Stimulated activated CD8-positive, alpha-beta memory T cell treated with anti-CD3 and anti-CD28 coated beads, Interleukin-12 subunit alpha, Interleukin-12 subunit beta, amount 100 ng/mL, for 4 hours (primary cell): ENCODE measurements around the gene C1QTNF1.

ENCODE experiments used
- DNase-seq: peaks from one replicate; pipeline ENCODE4 v3.0.0-alpha.2; 2020; ENCODE audit warnings: low read depth

The C1QTNF1 gene

DNA sequence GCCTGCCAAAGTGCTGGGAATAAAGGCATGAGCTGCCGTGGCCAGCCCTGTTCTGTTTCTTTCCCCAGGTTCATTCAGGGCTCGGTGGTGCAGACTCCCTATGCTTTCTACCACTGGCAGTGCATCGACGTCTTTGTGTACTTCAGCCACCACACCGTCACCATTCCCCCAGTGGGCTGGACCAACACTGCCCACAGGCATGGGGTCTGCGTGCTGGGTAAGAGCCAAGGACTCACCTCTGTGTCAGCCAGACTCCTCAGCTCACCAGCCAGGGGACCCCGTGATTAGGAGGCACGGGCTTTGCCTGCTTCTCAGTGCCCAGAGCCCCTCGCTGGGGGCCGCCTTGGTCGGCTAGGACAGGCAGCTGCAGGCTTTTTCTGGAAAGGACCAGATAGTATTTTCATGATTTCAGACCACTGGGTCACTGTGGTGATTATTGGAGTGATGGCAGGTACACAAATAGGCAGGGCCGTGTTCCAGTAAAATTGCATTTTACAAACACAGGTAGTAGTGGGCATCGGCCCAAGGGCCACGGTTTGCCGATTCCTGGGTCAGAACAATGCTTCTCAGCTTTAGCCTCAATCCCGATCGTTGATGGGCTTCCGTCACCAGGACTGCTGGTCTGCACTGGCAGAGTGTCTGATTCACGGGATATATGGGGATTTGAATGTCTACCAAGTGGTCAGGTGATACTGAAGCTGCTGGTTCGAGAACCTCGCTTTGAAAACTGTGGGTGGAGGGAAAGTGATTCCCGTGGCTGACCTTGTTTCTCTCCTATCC is 55.6 kb downstream of the C1QTNF1 start:
- no peak for DNase-seq

DNA sequence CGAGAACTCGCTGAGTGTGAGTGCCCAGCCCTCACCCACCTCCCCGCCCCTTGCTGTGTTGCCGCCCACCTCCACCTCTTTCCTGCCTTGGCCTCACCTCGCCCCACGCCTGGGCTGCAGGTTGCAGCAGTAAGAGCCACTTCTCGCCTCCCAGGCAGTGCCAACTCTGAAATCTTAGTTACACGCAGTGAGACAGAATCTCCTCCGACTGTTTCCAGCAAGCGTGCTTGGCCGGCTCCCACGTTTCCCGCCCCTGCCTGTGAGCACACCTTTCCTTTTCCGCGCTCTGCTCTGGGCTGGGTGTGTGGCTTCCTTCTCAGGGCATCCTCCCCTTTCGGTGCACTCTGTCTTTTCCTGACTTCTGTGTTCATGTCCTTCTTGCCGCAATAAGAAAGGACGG is 56.4 kb downstream of the C1QTNF1 start:
- no peak for DNase-seq

DNA sequence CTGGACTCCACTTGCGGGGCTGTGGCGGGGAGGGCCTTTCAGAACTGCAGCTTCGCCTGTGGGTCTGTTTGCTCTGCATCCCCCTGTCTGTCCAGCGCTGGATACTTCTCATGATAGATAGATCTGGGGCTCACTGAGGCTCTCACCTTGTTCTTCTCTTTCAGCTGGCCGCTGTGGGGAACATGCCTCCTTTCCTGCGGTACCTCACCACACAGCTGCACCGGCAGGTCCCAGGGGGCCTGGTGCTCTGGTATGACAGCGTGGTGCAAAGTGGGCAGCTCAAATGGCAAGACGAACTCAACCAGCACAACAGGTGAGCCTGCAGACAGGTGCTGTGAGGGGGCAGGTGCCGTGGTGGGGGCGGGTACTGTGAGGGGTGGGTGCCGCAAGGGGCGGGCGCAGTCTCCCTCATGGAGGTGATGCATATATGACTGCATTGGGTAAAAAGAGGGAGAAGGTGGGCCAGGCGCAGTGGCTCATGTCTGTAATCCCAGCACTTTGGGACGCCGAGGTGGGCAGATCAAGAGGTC is 56.9 kb downstream of the C1QTNF1 start:
- DNase-seq = no peak

DNA sequence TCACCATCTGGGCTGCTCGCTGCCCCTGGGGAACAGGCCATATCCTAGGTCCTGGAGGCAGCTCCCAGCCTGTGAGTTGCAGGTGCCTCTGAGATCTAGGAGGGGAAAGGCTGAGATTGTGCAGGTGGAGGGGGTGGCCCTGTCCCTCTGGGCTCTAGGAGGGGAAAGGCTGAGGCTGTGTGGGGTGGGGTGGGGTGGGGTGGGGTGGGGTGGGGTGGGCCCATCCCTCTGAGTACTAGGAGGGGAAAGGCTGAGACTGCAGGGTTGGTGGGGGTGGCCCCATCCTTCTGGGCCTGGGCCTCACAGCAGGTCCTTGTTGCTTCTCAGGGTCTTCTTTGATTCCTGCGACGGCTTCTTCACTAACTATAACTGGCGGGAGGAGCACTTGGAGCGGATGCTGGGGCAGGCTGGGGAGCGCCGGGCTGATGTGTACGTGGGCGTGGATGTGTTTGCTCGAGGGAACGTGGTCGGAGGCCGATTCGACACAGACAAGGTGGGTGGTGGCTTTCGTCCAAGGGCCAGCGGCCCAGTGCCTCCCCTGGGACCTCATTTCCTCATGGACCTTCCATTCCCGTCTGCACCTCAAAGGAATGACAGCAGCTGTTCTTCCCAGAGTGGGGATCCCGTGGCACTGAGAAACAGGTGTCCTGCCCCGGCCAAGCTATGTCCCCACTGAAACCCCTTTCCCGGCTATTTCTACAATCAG is 57.8 kb downstream of the C1QTNF1 start:
- DNase-seq = no peak

DNA sequence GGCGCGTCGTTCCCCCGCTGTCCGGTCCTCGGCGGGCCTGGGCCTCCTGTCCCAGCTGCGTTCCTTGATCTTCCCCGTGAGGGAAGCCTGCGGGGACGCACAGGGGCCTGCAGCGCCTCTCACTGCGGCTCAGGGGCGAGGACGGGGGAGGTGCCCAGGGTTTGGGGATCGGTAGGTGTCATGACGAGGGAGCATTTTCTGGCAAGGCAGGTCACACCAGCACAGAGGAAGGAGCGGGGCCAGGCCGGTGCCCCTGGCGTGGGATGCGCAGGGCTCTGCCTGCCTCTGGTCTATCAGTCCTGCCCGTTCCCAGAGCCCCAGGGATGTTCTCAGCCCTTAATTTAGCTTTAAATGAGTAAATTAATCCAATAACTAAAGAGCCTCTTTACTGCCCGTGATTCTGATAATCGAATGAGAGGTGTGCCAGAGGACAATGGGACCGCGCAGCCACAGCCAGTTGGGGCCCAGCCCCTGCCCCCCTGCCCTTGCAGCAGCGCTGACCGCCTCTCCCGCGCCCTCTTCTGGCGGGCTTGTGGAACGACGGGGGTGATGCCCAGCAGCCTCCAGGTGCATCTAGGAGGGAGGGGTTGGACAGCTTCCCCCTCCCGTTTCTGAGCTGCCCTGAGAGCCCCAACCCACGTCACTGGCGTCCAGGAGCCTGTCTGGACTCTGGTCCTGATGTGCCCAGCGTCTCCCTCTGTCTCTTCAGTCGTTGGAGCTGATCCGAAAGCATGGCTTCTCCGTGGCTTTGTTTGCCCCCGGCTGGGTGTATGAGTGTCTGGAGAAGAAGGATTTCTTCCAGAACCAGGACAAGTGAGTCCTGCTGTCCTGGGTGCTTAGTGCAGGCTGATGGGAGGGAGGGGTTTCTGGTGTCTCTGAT is 58.6 kb downstream of the C1QTNF1 start:
- no peak for DNase-seq

DNA sequence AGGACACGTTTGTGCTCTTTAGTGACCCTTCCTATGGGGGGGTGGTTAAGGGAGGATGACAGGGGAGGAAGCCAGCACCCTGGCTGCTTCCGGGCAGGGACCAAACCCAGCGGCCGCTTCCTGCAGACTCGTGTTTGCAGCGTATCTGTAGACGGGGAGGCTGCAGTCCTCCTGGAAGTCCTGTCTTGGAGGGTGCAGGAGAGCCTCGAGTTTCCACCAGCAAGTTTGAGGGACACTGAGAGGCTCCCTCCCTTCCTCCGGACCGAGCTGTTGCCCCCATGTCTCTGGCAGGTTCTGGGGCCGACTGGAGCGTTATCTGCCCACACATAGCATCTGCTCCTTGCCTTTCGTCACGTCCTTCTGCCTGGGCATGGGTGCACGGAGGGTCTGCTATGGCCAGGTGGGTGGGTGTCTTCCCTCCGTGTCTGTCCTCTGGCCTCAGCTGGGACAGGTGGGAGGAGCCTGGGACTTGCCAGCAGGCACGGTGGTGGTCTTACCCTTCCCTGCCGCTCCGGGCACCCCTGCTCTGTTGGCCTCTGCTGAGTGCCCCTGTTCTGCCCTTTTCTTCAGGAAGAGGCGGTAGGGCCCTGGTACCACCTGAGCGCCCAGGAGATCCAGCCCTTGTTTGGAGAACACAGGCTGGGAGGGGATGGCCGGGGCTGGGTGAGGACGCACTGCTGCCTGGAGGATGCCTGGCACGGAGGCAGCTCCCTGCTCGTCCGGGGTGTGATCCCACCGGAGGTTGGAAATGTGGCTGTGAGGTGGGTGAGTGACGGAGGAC is 59.4 kb downstream of the C1QTNF1 start:
- DNase-seq = no peak

DNA sequence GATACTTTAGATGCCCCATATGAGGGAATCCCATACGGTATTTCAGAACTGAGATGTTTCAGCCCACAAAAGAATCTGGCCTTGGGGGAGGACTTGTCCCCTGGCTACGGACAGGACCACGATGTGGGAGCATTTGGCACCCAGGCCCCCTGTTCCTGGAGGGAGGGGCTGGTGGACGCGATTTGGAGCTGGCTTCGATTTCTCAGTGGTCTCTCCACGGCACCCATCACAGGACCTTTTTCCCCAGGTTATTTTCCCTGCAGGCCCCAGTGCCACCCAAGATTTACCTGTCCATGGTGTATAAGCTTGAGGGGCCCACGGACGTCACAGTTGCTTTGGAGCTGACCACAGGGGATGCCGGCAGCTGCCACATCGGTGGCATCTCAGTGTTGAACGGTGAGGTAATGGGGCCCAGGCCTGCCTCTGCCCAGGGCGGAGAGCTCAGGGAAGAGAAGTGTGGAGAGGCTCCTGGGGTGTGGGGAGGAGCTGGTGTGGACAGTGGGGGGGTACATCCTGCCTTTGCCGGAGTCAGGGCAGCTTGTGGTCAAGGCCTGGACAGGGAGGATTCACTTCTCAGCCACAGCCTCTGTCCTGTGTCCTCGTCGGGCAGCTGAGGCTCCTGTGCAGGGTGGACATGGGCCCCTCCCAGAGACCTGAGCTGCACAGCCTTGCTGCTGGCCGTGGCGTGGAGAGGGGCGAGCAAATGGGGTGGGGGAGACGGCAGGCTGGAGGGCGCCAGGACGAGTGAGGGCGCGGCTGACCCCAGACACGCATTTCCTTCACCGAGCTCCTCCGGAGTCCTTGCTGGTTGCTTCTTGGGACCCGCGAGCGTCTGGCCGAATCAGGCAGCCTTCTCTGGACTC is 60.6 kb downstream of the C1QTNF1 start:
- no peak for DNase-seq

DNA sequence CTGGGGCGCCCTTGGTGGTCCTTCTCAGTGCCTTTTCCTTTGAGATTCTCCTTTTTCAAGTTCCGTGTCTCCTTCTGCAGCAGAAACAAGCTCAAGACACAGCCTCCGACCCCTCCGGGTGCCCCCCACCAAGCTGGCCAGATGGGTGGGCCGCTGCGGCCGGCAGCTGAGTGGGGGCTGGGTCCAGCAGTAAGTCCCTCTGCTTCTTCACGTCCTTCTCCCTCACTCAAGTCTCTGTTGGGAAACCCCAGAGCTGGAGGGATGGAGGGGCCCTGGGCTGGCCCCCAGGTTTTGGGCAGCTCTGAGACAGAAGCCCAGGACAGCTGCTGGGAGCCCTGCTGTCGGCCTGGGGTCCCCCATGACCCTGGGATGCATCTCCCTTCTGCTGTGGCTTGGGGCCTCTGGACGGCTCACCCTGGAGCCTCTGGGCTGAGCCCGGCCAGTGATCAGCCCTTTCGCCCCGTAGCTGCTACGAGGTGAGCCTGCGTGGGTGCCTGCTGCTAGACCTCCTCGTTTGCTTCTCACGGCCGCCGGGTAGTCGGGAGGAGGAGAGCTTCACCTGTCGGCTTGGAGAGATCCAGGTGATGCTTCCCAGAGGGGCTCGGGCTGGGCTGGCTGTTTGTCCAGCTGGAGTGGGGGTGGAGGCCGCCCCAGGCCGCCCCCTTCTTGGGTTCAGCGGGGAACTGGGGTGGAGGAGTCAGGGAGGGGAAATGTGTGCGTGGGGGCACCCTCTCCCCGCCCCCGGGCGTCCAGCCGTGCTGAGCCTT is 61.4 kb downstream of the C1QTNF1 start:
- DNase-seq = no peak

DNA sequence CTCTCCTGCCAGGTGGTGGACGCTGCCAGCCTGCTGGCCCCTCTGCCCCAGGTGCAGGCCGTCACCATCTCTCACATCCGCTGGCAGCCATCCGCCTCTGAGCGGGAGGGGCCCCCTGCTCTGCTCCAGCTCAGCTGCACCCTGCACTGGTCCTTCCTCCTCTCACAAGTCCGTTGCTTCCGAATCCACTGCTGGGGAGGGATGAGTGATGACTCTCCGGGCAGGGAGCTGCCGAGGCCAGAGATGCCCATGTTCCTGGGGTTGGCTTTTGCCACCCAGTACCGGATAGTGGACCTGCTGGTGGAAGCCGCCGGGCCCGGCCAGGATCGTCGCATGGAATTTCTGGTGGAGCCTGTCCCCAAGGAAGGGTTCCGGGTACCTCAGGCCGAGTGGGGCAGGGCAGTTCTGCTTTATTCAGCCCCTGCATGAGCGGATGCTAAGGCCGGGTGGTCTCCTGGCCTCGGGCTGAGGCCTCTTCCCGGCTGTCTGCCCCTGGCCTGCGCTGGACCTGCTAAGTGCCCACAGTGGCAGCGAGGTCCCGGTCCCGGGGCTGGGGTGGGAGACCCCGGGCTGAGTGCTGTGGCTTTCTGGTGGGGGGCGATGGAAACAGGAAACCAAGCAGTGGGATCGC is 62.1 kb downstream of the C1QTNF1 start:
- DNase-seq = no peak

DNA sequence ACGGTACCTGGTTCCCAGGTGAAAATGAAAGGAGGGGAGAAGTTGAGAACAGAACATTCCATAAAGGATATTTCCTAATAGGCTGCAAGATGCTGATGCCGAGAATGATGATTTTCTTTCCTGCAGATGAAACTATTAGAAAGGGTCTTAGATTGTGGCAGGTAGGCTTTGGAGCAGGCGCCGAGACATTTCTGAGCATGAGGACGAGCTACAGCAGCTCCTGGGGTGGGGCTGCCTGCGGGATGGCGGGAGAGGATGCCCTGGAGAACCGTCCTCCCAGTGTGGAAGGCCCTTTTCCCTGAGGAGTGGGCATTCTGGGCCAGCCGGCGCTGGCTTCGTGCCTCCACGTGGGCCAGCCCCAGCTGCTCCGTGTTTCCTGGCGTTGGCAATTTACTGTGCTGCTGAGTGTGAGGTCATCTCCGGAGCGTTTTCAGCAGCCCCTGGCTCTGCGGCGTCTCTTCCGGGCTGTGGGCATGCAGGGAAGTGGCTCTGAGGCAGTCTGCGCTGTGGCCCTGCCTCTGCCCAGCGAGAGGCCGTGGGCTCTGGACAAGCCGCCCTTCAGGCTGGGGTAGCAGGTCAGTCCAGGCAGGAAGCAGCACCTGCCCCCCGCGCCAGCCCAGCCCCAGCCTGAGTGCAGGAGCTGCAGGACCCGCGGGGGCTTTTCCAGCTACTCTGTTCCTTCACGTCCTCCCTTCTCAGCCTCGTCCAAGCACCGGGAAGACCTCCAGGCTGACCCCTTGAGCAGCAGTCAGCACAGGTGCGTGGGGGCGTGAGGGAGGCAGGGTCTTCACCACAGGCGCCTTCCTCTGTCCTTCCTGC is 62.8 kb downstream of the C1QTNF1 start:
- DNase-seq = no peak

DNA sequence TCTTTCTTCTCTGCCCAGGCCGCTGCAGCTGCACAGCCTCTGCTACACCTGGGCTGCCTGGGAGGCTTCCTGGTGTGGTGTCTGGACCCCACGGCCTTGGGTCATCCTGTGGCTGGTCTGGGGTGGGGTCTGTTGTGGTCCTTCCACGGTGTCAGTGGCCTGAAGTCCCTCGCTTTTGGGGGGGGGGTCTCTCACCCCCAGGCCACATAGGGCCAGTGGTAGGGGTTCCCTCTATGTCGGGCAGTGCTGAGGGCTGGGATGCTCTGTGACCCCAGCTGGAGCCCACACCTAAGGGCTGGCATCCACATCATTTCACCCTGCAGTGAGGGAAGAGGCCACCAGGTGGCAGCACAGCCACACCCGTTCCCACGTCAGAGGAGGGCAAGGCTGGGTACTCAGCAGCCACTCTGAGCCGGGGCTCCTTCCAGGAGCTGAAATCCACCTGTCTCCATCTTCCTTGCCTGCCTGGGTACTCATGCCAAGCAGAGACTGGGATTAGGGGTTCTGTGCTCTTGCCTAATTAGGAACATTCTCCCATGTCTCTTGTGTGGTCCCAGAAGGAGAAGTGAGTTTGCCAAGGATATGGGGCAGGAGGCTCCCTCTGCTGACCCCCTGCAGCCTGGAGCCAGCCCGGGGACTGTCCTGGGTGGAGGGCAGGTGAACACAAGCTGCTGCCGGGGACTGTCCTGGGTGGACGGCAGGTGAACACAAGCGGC is 63.6 kb downstream of the C1QTNF1 start:
- DNase-seq = peak; percentile 19

DNA sequence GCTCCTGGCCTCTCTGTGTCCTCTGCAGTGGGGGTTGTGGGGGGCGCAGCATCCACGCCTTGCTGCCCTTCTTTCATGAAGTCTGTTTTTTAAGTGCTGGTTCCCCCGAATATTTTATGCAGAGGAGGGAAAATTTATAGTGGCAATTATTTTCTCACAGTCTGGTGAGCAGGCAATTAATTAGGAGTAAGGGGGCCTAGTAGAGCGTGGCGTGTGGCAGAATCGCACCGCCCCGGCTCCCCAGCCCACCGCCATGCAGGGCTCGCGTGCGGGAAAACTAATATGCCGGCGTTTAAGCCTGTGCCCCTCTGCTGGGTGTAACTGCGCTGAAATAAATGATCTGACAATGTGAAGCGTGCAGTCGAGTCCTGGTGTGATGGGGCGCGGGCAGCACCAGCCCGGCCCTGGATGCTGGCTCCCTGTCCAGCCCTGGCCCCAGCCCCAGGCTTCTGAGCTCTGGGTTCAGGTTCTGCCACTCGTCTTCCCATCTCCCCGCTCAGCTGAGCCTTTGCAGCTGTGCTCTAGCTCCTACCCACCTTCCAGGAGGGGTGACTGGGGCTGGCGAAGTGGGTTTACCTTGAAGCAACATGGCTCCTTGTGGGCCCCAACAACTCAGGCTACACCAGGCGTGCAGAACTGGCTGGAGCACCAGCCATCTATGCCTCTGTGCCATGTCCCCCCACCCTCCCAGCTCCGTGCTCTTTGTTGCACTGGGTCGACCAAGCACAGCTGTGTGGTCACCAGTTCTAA is 64.5 kb downstream of the C1QTNF1 start:
- DNase-seq = no peak

DNA sequence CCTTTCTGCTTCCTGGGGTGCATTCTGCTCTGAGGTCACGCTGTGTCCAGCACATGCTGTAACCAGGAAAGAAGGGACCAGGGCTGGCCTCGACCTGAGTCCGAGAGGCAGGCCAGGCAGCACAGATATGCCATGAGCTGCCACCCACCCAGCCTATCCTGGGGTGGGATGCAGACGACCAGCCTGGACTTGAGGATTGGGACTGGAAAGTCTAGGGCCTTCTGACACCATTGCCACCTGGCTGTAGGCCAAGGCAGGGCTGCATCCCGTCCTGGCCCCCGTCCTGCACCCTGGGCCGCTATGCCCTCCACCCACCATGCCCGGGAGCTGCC is 65.0 kb downstream of the C1QTNF1 start:
- DNase-seq = no peak

DNA sequence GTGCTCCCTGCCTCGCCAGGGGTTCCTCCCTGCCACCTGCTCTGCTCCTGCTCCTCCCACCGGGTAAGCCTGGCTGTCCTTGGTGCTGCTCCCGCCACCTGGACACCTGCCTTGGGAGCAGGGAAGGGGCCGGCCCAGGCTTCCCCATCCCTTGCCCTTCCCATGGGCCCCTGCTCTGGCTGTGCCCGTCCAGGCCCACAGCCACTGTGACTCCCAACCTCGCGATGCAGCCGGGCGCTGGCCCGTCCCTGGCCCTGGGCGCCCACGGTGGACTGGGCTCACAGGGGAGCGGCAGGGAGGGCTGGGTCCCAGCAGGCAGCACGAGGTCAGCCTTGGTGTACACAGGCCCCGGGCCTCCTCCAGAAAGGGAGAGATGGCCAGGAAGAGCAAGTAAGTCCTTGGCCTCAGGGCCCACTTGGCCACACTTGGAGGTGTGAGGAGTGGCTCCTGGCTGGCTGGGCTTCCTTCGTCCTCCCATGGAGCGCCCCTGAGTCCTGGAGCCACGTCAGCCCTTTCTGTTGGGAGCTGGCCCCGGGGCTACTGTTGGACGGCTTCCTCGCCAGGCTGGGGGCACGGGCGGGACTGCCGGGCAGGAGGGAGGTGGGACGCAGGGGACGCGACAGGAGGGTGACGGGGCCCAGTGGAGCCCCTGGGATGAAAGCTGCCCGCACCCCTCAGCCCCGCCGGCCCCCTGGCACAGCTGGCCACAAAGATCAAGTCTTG is 65.9 kb downstream of the C1QTNF1 start:
- no peak for DNase-seq

DNA sequence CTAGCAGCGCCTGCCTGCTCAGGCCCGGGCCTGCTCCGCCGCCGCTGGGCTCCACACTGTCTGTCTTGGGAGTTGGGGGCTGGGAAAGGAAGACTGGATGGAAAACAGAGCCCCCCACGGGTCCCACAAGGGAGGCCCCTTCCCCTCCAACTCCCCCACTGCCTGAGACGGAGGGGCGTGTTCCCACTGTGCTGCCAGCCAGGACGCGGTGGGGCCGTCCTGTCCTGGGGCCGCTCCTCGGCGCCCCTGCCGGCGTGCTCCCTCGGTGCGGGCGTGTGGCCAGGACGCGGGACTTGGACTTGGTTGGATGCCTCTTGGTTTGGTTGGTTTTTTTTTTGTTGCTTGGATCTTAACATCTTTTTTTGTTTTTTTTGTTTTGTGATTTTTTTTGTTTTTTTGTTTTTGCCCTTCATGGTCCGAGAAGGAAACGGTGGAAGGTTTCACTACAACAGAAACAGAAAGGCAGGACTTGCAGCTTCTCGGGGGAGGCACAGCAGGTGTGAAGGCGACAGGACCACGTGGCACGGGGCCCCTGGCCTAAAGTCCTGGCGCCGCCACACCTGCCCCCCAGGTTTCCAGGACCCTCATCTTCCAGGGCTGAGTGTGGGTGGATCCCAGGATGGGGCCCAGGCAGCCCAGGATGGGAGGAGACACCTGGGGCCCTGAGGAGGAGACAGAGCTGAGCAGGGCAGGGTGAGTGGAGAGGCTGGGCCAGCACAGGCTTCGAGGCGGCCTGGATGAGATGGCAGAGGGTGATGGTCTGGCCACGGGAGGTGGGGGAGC is 66.7 kb downstream of the C1QTNF1 start:
- DNase-seq = no peak

DNA sequence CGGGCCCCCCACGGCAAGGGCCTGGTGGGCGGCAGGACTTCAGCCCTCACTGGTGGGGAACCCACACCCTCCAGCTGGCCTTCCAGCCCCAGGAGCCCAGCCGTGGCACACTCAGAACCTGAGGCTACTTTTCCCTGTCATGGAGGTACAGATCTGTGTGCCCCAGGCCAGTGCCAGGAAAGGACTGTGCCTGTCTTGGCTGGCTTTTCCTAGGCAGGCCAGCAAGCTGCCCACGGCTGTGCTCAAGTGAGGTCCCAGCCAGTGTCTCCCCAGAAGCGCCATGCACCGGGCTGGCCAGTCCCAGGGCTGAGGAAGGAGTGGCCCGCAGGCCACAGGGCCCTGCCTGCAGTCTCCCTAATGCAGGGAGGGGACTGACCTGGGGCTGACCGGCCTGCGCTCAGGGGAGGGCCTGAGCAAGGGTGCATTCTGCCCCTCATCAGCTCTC is 67.3 kb downstream of the C1QTNF1 start:
- DNase-seq = no peak
